RPMI7951 (cell line): ENCODE data around the gene ZIC2. TPM values are rescaled to one million over a fixed set of nuclear protein-coding genes. Genes with fewer than 3 reads are reported as not detected.

Experiments
- DNase-seq: peaks from one replicate; pipeline ENCODE4 v3.0.0-alpha.2; 2012; ENCODE audit warnings: low read depth
- total RNA-seq: library from RNA; depleted of rRNA; stranded (reverse); fragments of >200 nt; shearing (Covaris generic); gene quantifications from 2 replicates; pipeline ENCODE4 v1.2.3, GENCODE V29; 2014

Gene ZIC2
- total RNA-seq, 1 experiment from 2014 or later, result 0.12 TPM

DNA sequence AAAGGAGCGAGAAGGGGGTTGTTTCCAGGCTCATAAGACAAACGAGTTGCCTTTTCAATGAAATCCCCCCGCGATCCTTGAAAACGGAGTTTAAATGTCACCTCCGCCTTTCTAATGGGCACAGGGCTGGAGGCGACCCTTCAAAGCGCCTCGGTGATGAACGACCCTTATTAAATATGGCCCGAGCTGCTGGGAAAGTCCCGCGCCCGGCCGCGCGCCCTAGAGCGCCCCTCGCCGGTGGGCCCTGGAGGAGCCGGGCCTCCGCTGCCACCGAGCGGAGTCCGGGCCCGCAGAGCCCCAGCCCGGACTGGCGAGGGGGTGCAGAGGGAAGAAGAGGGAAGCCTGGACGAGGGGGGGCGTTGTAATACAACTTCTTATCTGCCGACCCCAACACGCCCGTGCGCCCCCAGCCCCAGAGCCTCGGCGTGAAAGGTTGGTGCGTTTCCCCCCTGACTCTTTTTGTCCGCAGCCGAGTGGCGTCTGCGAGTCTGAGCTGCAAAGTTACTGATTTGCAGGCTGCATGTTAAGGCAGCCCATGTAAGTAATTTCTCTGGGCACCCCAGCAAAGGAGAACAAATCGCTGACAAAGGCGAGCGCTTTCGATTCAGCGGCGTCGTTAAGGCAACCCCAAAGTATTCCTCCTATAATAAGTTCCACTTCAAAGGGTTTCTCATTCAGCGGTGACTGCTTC lies 21.9 kb upstream of the ZIC2 start:
- DNase-seq, result no peak

DNA sequence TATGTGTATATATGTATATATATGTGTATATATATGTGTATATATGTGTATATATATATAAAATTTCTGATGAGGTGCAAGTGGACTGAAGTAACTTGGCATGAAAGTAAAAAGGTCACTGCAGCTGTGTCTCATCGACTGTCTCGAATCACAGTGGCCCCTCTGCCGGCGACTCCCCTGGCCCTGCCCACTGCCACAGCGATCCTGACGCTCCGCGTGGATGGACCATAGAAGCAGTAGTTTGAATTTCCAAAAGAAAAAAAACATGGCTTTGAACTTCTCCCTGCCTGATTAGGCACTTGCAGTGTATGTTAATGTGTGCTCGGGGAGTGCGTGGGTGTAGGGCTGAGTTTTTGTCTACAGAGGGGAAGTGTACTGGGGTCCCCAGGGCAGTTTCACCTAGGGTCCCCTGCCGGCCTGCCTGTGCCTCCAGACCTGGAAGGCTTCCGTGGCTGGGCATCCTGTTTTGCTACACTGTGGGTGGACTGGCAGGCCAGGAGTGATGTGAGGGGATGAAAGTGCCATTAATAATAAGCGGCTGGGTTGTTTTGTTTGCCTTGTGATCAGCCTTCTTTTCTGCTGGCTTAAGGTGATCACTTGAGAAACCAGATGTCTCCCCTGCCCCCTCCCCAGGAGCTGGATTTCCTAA lies 20.8 kb upstream of the ZIC2 start:
- DNase-seq, result no peak

DNA sequence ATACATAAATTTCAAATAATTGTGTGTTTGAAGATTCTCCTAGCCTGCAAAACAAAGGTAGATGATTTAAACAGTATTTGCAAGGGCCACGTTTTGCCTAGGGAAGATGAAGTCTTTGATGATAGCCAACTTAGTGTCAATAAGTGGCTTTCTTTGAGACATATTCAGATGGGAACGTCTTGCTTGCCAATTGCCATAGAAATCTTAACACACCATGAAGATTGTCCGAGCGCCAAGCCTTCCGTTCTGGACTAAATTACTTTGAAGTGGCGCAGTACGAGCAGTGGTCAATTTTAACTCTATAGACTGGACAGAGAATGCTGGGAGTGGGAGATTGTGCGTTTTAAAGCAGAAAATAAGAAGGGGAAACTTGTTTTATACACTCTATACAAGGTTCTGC lies 19.9 kb upstream of the ZIC2 start:
- DNase-seq, result no peak

DNA sequence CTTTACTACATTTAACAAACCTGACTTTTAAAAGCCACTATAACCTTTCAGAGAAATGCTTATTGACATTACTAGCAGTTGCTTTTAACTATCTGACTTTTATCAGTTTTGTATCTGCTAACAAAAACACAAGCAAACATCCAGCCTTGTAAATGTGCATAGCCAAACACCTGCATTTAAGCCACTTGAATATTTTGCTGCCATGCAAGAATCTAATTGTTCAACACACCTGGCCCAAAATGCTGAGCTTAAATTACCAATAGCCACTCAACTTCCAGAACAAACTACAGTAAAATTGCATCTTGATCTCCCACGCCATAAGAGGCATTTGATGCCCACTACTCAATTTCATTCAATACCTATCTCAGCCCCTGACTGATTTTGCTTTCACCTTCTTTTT lies 19.3 kb upstream of the ZIC2 start:
- no peak for DNase-seq

DNA sequence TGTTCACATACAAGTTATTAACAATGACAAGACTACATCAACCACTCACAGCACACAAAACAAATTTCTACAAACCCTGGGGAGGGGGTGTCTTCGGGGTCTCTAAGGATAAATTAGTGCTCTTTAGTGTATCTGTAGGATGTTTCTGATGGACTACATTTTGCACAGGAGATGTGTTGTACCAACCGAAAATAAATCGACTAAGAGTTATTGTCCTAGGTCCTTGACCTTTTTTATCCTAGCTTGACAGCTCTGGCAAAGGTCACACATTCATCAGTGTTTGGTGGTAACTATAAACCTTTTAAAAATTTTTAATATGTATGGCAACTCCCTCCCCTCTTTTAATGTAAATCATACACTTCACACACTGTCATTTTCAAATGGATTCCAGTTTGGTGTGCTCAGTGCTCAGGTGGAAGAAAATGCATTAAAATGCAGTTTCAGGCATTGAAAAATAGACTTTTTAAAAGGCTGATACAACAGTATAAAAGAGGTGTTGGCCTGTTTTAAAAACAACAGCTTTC lies 17.7 kb upstream of the ZIC2 start:
- no peak for DNase-seq

DNA sequence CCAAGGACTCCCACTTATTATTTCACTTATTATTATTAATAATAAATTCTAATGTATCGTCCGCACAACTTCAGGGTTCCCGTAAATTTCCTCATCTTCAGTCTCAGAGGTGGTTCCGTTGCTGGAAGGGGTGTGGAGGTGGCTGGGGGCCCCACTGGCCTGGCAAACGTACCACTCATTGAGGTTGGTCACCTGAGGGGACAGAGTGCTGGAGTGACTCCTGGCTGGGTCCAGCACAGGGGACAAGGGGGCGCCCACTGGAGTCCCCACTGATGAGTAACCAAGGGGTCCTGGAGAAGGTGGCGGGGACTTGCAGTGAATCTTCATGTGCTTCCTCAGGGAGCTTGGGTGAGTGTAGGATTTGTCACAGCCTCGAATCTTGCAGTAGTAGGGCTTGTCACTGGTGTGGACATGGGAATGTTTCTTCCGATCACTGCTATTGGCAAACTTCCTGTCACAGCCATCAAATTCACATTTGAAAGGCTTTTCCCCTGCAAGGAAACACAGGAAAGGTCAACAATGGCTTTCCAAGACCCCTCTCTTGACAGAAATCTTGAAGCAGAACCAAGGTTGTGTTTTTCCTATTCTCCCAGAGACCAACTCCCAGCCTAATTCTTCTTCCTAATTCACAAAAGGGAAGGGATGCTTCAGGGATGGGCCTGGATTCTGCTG lies 16.1 kb upstream of the ZIC2 start:
- no peak for DNase-seq

DNA sequence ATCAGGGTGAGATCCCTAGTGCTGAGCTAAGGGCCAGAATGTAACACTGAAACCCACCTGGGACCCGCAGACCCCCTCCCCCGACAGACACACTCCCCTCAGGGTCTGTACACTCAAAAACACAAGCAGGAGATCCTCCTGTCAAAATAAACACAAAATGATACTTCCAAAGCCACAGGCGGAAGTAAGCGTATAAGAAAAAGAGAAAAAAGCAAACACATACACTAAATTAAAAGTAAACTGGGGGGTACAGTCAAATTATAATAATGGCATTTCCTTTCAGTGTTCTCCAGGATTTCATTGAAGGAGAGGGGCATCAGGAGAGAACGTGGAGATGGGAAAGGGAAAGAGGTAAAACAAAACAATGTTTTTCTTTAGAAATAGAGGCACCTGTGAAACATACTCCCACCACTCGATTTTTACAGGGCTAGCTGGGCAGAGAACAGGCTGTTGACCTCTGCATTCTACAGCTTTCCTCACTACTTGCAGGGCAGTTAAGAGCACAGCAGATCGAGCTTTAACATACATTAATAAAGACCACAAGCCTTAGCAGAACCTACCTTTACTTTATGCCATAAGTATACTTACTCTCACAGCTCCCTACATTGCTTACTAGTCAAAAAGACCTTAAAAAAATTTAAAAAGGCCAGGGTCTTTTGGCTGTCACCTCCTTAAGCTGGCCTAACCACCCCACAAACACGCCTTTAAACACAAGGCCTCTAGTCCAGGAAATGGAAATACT lies 15.3 kb upstream of the ZIC2 start:
- no peak for DNase-seq

DNA sequence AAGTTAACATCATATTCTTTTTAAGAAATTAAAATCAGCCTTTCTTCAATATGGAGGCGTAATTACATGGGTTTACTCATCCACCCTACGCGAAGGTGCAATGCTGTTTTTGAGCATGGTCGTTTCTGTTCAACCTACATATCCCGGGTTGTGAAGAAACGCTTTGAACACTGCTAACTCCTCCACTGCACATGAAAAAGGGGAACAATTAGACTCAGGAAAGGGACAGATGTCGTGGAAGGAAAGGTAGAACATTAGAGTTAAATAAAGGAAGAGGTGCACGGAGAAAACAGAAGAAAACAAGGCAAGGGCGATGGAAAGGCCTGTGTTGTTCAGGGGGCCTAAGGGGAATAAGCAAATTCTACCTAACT lies 14.1 kb upstream of the ZIC2 start:
- DNase-seq, result no peak

DNA sequence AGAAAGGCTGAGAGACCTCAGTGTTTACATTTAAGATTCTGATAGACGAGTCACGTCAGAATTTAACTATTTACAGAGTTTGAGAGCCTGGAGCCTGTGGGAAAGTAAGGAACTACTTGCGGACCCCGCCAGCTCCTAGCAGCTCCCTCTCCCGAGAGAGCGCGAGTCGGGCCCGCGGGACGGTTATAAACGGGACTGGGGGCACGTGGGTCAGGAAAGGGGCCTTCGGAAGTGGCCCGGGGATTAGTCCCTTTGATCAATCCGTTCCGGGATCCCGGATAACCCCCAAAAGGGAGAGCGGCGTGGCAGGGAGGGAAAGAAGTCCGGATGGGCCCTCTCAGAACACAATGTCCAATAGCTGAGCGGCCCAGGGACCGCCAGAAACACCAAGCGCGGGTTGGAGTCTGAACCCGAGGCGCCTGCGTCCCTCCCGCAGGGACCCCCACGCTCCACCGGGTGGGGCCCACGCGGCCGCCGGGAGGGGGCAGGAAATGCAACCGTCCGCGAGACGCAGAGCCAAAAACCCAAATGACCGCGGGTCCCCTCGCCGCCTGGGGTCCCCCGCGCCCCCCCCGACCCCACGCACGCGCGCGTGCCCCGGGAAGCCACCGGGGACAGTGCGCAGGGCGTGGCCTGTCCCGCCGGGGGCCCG lies 13.6 kb upstream of the ZIC2 start:
- DNase-seq, result no peak

DNA sequence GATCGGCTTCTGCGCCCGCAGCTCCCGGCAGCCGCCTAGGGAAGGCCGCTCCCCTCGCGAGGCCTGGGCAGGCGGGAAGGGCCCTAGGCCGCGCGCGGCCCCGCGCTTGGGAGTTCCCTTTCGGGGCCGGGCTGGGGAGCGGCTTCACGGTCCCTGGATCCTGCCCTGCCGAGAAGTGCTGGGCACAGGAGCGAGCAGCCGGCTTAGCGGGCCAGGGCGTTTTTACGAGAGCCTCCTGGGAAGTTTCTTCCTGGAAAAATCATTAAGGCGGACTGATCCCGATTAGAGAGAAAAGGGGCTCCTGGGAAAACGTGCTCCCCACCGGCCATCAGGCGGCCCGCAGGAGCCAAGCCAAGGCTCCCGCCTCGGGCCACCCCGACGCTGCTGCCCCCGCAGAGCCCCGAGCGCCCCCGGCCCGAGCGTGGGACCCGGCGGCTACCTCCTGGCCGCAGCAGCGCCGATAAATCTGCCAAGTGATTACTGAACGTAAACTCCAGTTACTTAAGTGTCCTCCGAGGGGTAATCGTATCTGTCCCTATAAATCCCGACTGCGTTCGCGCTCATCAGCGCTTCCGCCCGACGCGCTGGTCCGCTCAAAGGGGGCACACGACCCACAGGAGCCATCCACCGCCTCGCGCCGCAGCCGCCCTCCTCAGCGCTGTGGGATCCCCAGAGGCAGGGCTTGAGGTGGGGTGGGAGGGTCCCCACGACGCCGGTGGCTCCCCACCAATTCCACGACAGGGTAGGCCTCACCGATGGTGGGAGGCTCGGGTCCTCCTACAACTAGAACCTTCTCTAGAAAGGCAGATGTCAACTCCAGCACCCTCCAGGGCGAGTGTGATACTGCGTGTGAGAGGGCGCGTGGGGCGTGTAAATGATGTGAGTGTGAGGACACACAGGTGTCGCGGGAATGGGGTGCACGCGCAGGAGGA lies 12.8 kb upstream of the ZIC2 start:
- DNase-seq, result no peak

DNA sequence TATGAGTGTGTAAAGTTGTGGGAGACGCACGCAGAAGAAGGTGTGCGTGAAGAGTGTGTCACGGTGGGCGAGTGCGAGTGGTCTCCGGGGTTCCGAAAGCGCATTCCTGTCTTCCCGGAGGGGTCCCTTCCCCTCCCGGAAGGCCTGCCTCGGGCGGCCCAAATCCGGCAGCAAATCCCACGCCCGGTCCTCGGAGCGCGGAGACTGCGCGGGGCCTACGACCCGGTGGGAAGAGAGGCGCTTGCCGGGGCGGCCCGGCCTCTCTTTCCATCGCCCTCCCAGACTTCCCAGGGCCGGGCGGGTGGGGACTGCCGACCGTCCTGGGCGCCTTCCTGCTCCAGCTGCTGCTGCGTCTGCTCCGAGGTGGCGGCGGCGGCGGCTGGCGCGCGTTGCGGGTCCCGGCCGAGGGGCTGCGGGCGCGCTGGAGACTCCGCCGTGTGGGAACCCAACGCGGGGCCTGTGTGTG lies 12.1 kb upstream of the ZIC2 start:
- no peak for DNase-seq

DNA sequence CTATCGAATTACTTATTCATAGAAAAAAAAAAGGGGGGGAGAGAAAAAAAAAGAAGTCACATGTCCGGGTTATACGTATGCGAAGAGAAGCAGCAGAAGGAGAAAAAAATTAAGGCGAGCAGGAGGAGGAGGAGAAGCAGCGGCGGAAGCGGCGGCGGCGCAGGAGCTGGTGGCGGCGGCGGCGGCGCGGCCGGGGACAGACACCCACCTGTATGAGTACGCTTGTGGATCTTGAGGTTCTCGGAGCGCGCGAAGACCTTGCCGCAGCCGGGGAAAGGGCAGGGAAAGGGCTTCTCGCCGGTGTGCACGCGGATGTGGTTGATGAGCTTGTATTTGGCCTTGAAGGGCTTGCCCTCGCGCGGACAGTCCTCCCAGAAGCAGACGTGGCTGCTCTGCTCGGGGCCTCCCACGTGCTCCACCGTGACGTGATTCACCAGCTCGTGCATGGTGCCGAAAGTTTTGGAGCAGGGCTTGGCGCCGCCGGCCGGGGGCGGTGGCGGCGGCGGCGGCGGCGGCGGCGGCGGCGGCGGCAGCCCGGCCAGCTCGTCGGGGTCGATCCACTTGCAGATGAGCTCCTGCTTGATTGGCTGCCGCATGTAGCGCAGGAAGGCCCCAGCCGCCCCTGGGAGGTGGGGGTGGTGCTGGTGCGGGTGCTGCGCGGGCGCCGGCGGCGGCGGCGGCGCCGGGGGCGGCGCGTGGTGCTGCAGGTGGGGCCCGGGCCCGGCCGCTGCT lies 11.5 kb upstream of the ZIC2 start:
- no peak for DNase-seq

DNA sequence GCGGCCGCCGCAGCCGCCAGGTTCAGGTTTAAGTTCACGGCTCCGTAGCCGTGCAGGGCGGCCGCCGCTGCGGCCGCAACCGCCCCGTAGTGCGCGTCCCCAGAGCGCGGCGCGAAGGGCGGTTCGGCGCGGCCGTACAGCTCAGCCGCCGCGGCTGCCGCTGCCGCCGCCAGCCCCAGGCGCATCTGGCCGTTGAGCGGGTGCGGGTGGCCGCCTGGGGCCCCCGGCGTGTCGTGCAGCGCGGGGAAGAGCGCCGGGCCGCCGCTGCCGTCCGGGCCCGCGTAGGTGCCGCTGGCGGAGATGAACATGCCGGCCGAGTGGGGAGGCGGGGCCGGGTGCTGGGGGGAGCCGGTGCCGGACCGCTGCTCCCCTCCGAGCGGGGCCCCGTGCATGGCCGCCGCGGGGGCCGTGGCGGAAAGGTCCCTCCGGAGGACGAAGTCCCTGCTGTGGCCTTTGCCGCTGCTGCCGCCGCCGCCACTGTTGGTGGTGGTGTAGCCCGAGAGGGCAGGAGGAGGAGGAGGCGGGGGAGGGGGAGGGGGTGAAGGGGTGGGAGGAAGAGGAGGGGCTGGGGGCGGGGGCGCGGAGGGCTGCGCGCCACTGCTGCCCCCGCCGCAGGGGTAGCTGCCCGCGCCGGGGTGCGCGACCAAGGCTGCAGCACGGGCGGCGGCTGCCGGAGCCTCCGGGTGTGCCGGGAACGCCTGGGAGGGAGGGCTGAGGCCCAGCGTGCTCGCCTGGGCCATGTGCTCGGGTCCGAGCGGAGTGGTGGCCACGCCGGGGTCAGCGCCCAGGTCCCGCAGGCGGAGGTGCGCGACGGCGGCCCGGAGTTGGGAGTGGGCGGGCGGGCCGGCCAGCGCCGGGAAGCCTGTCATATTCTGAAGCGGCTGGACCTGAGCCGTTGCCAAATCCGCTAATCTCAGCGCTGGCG lies 10.7 kb upstream of the ZIC2 start:
- DNase-seq, result no peak

DNA sequence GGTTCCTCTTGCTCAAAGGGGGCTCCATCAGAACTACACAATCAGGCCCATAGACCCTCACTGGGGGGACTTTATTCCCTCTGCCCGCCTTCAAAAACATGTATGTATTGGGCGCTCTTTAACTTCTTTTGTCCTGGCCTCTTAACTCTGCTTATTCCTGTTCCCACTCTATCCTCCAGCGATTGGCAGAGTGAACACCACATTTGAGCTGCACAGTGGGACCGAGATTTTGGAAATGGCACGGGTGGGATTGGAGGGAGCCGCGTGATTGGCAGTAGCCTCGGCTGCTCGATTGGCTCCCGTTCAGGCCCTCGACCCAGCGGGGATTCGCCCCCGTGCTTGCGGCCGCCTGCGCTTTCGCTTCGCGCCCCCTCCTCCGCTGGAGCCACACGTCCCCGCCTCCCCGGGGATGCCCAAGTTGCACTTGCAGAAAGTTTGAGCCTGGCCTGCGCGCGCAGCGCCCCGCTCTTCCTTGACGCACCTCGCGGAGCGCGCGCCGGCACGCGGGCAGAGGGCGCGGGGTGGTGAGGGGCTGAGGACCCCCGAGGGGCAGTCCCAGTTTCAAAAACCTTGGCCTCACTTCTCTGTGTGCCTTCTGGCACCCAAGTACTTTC lies 9.9 kb upstream of the ZIC2 start, which contains the start of gene ZIC5:
ZIC5 (minus strand) TSS at position 192 of the 614 bp plus-strand sequence; CDS start at position 28, 164 bp downstream.
- DNase-seq, result no peak

DNA sequence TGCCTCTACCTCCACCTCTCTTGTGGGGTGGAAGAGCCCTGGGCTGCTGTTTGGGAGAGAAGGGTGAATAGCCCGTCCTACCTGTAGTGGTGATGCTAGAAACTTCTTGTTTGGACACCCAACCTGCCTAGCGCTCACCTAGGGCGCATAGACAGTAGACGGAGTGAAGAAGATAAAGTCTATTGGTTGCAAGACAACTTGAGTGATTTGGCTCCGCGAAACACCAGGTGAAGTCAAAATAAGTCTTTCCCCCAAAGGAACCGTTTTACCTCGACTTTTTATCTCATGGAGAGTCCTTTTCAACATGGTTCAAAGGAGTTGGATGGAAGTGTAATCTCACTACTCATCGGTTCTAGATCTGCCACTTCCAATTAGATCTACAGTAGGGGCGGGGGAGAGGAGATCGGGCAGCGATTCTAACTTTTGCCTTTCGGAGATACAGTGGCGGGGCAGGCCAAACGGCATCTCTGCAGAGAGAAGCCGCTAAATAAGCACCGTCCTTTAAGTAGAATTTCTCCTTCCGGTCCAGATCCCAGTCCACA lies 9.3 kb upstream of the ZIC2 start:
- DNase-seq, result no peak

DNA sequence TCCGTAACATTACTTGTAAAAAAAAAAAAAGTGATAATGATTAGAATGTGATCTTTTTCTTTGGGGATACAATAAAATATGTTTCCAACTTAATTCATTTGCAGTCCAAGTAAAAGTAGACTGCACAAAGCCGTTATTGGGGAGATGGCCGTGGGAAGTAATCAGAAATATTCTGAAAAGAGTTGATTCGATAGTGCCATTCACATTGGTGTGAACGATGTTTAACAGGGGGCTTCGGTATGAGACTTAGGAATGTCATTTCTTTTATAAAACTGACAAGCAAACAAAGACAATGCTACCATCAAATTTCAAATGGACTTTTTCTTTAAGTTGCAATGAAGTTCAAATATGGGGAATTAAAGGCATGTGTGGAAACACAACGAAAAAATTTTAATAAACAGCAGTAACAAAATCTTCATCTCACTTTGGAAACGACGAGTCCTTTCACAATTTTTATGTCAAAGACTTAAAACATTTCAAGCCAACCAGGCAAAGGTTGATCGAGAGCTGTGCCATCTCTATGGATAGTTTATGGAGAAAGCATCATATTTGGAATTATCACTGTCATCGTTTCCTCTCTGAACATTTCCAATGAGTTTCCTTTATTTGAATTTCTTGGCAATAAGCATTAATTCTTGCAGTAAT lies 8.3 kb upstream of the ZIC2 start:
- DNase-seq, result no peak

DNA sequence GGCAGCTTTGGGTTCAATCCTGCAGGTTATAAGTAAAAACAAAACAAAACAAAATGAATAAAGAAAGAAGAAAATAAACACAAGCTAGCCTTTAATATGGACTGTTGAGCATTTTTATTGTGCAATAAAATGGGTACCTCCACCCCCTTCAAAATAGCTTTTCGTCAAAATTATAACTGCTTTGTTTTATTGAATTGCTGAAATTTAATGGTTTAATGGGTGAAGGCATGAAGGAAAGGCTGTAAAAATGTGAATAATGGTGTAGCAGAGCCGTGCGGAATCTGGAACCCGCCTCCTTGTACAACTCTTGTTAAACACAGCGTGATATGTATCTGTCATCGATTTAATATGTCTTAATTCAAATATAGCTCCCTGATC lies 7.8 kb upstream of the ZIC2 start:
- DNase-seq, result no peak
